Measurements from ENCODE around the gene ATP6V1C2.

- TF ChIP-seq CTCF (conservative IDR thresholded peaks at IDR 0.05; ENCODE audit: low read length): no peak
- no peak for TF ChIP-seq EZH2phosphoT487 (IDR thresholded peaks at IDR 0.05; ENCODE audit: borderline replicate concordance)
Measured at GRCh38 chr2:10826026-10826425, 104.6 kb downstream of the ATP6V1C2 start.
